Activated CD8-positive, alpha-beta memory T cell treated with anti-CD3 and anti-CD28 coated beads, Interleukin-2, amount 50 U/mL, for 1 hour (primary cell): ENCODE data around the gene NR0B1.

ENCODE experiments used
- DNase-seq: peaks from one replicate; pipeline ENCODE4 v3.0.0-alpha.2; 2020; ENCODE audit errors: extremely low read depth

NR0B1 gene, protein sequence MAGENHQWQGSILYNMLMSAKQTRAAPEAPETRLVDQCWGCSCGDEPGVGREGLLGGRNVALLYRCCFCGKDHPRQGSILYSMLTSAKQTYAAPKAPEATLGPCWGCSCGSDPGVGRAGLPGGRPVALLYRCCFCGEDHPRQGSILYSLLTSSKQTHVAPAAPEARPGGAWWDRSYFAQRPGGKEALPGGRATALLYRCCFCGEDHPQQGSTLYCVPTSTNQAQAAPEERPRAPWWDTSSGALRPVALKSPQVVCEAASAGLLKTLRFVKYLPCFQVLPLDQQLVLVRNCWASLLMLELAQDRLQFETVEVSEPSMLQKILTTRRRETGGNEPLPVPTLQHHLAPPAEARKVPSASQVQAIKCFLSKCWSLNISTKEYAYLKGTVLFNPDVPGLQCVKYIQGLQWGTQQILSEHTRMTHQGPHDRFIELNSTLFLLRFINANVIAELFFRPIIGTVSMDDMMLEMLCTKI

DNA sequence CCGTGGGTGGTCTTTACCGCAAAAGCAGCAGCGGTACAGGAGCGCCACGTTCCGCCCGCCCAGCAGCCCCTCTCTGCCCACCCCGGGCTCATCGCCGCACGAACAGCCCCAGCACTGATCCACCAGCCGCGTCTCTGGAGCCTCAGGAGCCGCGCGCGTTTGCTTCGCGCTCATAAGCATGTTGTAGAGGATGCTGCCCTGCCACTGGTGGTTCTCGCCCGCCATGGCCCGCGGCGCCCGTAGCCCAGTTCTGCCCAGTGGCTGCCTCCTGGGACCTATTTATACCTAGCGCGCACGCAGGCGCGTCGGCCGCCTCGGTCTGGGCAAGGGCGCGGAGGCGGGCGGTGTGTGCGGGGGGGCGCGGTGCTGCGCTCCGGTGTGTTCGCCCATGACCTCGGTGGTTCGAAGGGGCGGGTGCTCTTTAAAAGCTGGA is at the start of gene NR0B1:
Gene NR0B1 (minus strand): TSS at position 252 of the 433 bp plus-strand sequence. CDS start 27 bp downstream, at position 225.
- DNase-seq = no peak

DNA sequence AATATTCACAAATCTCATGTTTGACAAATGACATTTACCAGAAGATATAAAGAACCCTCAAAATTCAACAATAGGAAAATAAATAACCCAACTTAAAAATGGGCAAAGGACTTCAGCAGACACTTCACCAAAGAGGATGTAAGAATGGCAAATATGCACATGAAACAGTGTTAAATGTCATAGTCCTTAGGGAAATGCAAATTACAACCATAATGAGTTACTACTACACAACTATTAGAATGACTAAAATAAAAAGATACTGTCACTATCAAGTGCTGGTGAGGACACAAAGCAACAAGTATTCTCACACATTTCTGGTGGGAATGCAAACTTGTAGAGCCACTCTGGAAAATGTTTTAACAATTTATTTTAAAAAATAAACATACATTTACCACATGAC is 40.8 kb upstream of the NR0B1 start:
- DNase-seq = no peak

DNA sequence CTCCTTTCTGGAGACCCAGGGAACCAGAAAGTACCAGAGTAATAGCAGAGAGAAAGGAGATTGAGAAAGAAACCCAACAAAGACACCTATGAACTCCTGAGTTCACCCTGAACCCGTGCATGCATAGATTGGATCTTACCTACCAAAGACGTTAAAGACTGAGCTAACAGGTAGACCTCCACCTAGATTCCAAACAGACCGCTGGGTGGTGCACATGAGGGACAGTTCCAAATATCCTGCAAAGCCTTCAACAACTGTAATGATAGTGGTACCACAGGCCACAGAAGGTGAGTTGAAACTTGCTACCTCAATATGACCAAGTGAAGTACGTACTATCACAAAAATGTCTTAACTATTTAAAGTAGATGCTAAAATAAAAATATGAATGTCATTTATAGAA is 34.0 kb upstream of the NR0B1 start:
- no peak for DNase-seq

DNA sequence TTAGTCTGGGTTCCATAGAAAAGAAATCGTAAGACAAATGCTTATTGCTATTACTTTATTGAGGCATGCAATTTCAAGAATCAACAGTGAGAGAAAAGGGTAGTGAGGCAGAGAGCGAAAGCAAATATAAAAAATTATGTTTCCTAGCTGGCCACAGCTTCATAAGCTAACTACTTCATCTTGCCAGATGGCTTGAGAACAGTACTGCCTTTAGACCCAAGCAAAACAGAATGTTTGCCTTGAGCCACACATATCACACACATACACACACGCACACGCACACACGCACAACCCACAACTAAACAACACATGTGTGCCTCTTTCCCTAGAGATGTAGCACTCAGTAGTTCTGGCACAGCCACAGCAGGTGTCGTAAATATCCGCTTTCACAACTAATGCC is 31.6 kb upstream of the NR0B1 start:
- no peak for DNase-seq

DNA sequence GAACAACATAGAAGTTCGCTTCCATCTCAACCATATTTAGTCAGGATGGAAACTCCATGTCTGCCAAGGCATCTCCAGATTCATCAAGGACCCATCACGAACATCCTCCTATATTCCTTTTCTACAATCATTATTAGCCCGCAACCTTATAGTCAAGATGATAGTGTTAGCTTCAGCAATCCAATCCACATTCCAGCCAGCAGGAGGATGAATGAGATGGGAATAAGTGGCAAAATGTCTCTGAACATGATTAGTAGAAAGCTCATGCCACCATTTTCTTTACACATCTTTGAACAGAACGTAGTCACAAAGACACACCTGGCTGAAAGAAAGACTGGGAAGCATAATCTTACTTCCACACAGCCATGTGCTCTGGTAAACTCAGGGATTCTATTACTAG is 18.6 kb upstream of the NR0B1 start:
- no peak for DNase-seq

DNA sequence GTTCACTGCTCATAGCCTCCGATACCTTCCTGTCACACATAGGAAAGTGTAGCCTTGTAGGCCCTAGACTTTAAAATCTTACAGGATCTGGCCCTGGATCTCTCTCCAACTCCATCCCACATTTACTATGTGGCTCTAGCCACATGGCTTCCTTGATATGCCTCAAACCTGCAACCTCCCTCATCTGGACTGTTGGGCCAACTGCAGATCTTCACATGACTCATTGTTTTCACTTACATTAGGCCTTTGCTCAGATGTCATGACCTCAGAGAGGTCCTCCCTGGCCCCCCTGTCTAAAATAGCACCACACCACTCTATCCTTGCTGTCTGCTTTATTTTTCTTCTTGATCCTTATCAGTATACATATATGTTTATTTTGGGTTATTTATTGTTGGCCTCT is 8.1 kb upstream of the NR0B1 start:
- DNase-seq = no peak

DNA sequence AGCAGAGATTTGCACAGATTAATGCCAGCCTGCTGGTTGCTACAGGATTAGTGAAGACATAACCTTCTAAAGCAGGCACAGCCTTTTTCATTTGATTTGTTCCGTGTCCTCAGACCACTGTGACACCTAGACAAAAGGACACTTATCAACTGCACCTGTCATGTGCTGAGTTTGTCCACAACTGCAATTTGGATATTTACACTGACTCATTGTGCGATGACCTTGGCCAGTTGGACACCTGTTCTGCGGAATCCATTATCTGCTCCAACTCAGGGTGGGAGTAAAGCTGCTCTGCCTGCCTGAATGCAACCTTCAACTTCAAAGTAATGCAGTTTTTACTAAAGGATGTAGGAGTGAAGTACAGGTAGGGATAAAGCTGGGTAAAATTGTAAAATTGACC is 4.1 kb upstream of the NR0B1 start:
- no peak for DNase-seq

DNA sequence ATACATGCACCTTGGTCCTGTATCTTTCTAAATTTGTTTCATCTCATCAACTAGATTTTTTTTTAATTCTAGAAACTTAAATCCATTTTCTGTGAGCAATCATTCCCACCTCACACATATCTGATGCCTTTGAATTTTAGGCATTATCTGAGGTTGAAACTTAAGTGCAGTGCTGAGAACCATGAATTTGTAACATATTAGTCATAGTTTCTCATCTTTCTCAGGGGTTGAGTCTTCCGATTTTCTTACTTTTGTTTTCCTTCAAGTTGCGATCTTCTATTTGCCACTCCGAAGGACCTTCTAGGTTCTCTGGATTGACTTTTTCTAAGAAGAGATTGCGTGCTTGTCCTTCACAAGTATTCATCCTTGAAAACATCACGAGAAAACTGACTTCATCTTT is 3.7 kb upstream of the NR0B1 start:
- no peak for DNase-seq

DNA sequence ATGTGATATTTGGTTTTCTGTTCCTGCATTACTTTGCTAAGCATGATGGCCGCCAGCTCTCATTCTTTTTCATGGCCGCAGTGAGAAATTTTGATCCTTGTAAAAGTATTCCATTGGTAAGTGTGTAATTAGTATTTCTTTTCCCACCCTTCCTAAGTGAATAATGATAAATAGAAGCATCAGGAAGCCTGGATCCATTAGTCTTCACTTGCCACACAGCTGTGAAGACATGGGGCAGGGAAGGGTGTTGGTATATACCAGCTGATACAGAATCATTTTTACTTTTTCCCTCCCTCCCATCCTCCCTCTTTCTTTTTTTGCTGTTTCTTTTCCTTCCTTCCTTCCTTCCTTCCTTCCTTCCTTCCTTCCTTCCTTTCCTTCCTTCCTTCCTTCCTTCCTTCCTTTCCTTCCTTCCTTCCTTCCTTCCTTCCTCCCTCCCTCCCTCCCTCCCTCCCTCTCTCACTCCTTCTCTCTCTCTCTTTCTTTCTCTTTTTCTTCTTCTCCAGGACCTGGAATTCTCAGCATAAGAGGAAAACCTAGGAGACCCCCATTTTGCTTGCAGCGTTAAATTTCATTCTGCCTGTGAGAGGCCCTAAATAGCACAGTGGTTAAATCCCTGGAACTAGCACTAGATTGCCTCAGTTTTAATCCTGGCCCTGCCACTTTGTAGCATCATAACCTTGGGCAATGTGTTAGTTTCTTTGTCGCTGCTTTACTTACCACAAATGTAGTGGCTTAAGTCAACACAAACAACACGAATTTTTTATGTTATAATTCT is 1.4 kb upstream of the NR0B1 start:
- DNase-seq = no peak

DNA sequence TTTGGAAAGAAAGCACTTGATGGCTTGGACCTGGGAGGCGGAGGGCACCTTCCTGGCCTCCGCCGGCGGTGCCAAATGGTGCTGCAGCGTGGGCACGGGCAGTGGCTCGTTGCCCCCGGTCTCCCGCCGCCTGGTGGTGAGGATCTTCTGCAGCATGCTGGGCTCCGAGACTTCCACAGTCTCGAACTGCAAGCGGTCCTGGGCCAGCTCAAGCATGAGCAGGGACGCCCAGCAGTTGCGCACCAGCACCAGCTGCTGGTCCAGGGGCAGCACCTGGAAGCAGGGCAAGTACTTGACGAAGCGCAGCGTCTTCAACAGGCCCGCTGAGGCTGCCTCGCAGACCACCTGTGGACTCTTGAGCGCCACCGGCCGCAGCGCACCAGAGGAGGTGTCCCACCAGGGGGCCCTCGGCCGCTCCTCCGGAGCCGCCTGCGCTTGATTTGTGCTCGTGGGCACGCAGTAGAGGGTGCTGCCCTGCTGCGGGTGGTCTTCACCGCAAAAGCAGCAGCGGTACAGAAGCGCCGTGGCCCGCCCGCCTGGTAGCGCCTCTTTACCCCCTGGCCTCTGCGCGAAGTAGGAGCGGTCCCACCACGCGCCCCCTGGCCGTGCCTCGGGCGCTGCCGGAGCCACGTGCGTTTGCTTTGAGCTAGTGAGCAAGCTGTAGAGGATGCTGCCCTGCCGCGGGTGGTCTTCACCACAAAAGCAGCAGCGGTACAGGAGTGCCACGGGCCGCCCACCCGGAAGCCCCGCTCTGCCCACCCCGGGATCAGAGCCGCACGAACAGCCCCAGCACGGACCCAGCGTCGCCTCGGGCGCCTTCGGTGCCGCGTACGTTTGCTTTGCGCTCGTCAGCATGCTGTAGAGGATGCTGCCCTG is 689 bp downstream of the NR0B1 start:
- no peak for DNase-seq

DNA sequence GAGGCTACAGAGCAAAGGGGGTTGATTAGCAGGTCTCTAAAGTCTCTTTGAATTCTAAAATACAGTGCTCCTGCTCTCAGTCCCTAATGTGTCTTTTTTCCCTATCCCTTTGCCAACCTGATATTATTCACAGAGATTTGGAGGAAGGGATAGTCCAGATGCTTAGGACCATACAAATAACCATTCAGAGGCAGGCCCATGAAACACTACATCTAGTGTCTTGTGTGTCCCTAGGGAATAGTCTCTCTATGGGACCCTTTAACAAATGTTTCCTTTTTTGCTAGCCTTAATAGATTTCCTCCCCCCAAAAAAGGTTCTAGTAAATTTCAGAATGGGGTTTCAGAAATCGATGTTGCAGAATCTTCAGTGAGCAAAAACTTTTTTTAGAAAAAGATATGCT is 1.7 kb downstream of the NR0B1 start:
- no peak for DNase-seq

DNA sequence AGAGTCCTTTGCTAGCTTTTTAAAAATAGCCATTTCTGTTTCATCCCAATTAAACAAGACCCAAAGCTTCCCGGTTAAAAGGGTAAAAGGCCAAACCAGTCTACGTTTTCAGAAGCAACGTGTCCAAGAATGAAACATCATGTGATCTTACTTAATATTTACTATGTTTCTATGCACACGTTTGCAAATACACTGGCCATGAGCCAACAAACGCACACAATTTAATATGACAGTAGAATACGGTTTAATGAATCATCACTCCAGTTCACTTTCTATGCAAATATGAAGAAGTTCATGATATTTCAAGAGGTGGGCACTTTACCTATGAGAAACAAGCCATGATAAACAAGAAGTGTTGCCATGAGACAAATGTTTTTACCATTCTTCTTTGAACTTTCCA is 4.3 kb downstream of the NR0B1 start:
- no peak for DNase-seq

DNA sequence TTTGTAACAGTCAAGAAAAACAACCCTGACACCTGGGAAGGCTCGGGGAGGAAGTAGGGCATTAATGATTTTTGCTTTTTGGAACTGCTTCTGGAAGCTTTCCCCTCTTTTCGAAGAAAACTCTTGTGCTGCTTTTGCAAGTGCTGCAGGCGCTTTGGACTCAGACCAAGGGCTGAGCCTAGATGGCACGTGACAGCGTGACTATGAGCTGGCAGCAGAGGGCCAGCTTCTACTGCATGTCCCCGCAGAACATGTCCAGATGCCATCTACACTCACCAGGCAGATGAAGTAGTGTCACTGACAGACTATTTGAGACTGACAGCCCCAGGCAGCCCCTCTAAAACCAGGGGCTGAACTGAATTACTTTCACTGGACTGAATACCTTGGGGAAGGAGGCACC is 6.2 kb downstream of the NR0B1 start:
- no peak for DNase-seq

DNA sequence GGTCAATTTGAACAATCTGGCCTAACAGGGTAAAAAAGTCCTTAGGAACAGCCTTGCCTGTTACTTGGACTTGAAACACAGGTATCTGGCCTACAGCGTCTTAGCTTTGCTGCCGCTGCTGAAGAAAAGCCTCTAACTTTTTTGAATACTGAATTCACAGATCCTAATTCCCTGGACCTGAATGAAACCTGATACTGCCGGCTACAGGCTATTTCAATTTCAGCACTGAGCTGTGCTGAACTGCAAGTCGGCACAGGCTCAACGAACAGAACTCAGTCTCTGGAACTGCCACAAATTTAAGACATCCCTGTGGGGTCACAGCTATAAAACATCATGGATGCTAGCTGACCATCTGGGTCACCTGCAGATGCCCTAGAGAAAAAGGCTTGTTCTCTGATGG is 7.2 kb downstream of the NR0B1 start:
- DNase-seq = no peak

DNA sequence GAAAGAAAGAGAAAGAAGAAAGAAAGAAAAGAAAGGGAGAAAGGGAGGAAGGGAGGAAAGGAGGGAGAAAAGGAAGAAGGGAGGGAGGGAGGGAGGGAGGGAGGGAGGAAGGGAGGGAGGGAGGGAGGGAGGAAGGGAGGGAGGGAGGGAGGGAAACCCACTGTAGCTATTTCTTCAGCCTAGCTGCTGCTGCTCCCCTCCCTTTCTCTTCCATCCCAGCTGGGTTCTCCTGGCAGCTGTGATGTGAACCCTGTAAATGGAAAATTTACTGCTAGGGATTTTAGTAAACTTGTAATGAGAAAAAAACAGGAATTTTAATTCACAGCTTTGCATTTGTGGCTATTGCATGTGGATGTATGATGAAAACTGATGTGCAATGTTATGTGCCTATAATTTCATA is 8.0 kb downstream of the NR0B1 start:
- no peak for DNase-seq

DNA sequence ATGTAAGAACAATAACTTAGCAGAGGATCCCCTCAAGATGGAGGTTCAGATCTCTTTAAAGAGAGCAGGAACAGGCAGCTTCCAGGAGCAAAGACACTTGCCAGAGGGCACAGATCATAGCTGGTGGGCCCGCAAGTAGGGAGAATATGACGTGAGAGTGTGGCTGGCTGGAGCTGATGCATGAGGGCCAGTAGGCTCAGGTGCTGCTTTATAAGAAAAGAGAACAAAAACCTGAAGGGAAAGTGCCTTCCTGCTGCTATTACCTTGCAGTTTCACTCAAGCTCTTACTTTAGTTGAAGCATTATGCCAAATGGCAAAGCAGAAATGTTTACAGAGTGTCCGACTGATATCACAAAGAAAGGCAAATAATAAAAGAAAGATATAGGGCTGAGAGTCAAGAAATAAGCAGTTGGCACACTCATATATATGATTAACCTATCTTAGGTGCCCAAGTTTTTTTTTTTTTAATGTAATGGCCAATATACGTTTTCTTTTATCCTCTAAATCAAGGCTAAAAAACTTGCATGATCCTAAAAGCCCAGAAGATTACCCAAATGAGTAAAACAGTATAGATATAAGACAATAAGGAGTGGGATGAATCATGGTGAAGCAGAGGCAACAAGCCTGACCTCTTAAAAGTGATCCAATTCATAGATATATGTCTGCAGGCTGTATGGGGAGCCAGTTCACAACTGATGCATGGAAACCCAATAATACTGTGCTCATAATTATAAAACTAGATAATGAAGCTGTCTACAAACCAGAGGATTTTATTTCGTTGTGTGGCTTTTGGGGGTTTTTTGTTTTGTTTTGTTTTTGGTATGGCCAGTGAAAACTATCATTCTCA is 12.6 kb downstream of the NR0B1 start:
- DNase-seq = no peak

DNA sequence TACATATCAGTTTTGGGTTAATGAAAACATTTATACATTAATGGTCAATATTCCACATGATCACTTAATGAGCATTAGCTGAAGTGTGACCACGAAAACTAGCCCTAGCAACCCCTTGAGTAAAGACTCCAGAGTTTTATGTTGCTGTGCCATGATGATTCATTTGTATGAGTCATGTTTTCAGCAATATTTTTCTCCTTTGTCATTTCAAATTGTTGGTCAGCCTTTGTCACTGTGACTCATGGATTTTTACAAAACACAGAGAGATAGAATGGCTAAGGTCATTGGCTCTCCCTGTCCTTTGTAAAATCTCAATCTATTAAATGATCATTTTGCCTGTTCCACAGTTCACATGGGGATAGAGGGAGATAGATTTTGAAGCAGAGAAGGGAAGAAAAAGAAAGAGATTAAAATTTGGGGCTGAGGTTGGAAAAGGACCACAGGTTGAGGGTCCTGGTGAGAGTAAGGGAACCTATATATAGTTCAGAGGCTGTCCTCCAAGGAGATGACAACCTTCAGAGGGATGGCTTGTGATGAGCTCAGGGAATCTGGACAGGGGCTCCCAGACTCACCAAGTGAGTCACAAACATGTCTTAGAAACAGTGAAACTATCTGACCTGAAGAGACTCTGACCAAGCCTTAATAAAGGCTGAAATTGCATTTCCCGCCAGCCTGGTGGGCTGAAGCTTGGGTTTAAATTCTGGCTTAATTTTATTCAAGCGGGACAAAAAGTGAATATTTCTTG is 25.6 kb downstream of the NR0B1 start:
- no peak for DNase-seq

DNA sequence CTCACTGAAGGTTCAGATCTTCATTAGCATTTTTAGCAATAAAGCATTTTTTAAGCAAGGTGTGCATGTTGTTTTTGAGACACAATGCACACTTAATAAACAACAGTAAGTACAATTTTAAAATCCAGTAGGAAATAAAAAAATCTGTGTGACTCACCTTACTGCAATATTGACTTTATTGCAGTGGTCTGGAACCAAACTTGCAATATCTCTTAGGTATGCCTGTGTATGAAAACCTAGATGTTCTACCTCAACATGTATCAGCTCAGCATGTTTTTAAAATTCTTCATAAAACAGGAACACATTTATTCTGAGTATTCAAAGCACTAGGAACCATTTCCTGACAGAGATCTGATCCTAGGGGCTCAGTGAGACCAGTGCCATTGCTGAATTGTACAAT is 26.7 kb downstream of the NR0B1 start:
- no peak for DNase-seq

DNA sequence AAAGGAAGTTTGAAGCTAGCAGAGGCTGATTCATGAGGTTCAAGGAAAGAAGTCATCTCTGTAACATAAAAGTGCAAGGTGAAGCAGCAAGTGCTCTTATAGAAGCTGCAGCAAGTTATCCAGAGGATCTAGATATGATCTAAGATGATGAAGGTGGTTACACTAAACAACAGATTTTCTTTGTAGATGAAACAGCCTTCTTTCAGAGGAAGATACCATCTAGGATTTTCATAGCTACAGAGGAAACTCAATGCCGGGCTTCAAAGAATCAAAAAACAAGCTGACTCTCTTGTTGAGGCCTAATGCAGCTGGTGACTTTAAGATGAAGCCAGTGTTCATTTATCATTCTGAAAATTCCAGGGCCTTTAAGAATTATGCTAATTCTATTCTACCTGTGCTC is 28.8 kb downstream of the NR0B1 start:
- DNase-seq = no peak

DNA sequence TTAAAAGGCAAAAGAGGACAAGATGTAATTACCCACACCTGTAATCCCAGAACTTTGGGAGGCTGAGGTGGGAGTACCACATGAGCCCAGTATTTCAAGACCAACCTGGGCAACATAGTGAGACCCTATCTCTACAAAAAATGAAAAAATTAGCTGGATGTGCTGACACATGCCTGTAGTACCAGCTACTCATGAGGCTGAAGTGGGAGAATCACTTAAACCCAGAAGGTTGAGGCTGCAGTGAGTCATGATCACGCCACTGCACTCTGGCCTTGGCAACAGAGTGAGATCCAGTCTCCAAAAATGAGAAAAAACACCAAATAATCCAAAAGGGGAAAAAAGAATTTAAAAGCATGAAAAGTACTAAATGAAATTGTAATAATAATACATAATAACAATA is 30.8 kb downstream of the NR0B1 start:
- DNase-seq = no peak

DNA sequence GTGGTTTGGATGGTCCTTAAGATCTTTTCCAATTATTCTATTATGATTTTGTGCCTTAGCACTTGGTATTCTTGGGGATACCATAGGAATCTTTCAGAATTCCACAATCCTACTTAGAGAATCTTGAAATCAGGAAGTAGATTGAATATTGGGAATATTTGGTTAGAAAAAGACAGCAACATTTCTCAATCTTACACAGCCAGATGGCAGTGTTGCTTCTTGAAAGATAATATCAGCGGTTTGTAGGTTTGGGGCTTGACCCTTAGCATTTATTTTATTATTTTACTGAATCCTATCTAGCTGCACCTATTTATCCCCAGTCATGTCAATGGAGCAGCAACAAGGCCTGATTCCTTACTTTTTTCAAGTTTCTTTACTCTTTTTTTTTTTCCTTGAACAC is 33.7 kb downstream of the NR0B1 start:
- no peak for DNase-seq
